ENCODE results near the gene SLC16A12.
"Not testable (repeated sequence)": the region's sequence is repeated elsewhere in the genome, so short reads cannot be mapped to it uniquely, and the experiment has no call there.

DNA sequence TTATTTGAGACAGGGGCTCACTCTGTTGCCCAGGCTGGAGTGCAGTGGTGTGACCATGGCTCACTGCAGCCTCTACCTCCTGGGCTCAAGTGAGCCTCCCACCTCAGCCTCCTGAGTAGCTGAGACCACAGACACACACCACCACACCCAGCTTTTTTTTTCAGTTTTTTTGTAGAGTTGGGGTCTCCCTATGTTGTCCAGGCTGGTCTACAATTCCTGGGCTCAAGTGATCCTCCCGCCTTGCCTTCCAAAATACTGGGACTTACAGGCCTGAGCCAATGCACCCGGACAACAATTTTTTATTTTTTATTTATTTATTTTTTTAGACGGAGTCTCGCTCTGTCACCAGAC lies 144.2 kb downstream of the SLC16A12 start:
- TF ChIP-seq, protein P1, sequence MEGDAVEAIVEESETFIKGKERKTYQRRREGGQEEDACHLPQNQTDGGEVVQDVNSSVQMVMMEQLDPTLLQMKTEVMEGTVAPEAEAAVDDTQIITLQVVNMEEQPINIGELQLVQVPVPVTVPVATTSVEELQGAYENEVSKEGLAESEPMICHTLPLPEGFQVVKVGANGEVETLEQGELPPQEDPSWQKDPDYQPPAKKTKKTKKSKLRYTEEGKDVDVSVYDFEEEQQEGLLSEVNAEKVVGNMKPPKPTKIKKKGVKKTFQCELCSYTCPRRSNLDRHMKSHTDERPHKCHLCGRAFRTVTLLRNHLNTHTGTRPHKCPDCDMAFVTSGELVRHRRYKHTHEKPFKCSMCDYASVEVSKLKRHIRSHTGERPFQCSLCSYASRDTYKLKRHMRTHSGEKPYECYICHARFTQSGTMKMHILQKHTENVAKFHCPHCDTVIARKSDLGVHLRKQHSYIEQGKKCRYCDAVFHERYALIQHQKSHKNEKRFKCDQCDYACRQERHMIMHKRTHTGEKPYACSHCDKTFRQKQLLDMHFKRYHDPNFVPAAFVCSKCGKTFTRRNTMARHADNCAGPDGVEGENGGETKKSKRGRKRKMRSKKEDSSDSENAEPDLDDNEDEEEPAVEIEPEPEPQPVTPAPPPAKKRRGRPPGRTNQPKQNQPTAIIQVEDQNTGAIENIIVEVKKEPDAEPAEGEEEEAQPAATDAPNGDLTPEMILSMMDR (conservative IDR thresholded peaks at IDR 0.05; ENCODE audit: low read depth, low read length) = not testable (repeated sequence)
- TF ChIP-seq CEBPB (IDR thresholded peaks at IDR 0.05; ENCODE audit: low read depth, low read length); MAFK (IDR thresholded peaks at IDR 0.05; ENCODE audit: low read depth, low read length); MAZ (IDR thresholded peaks at IDR 0.05; ENCODE audit: borderline replicate concordance, low read depth, low read length); POLR2A (IDR thresholded peaks at IDR 0.05; ENCODE audit: low read depth, low read length); SMC3 (IDR thresholded peaks at IDR 0.05; ENCODE audit: low read depth, low read length); MXI1 (IDR thresholded peaks at IDR 0.05; ENCODE audit: borderline replicate concordance, low read depth, low read length); RAD21 (IDR thresholded peaks at IDR 0.05; ENCODE audit: low read length); FOS (IDR thresholded peaks at IDR 0.05; ENCODE audit: low read depth, low read length); RCOR1 (IDR thresholded peaks at IDR 0.05; ENCODE audit: insufficient replicate concordance, low read length); RFX5 (IDR thresholded peaks at IDR 0.05; ENCODE audit: low read depth, low read length); CHD1 (IDR thresholded peaks at IDR 0.05; ENCODE audit: low read depth, low read length): not testable (repeated sequence)
- TF ChIP-seq, protein P2, sequence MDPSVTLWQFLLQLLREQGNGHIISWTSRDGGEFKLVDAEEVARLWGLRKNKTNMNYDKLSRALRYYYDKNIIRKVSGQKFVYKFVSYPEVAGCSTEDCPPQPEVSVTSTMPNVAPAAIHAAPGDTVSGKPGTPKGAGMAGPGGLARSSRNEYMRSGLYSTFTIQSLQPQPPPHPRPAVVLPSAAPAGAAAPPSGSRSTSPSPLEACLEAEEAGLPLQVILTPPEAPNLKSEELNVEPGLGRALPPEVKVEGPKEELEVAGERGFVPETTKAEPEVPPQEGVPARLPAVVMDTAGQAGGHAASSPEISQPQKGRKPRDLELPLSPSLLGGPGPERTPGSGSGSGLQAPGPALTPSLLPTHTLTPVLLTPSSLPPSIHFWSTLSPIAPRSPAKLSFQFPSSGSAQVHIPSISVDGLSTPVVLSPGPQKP (IDR thresholded peaks at IDR 0.05; ENCODE audit: borderline replicate concordance, low read depth, low read length) = not testable (repeated sequence)
- TF ChIP-seq, protein P3, sequence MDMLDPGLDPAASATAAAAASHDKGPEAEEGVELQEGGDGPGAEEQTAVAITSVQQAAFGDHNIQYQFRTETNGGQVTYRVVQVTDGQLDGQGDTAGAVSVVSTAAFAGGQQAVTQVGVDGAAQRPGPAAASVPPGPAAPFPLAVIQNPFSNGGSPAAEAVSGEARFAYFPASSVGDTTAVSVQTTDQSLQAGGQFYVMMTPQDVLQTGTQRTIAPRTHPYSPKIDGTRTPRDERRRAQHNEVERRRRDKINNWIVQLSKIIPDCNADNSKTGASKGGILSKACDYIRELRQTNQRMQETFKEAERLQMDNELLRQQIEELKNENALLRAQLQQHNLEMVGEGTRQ (IDR thresholded peaks at IDR 0.05; ENCODE audit: low read depth, low read length) = not testable (repeated sequence)

Data from IMR-90 (cell line).